AG09309 (cell line): Measurements from ENCODE around the gene MUC7.
A peak's percentile ranks its signal among the peaks of the same experiment; 100 is the strongest.

Source experiments
- DNase-seq: peaks from one replicate; pipeline ENCODE4 v3.0.0-alpha.2; 2010; ENCODE audit warnings: low read depth
- H3K4me3 ChIP-seq: 2 replicates; pipeline ENCODE4 v1.5.1; 2011; ENCODE audit warnings: mild to moderate bottlenecking, low read depth, low read length, moderate library complexity; ENCODE audit not compliant: control insufficient read depth
- CTCF ChIP-seq: IDR thresholded peaks from 2 replicates; pipeline ENCODE4 v1.5.1; 2011; ENCODE audit warnings: mild to moderate bottlenecking, low read depth, low read length, inconsistent platforms; ENCODE audit not compliant: insufficient read depth, control insufficient read depth; ENCODE audit errors: missing control alignments

The MUC7 gene

GRCh38 chr4:70505151-70505748 is 33.3 kb downstream of the MUC7 start:
- DNase-seq, result peak; percentile 5
- TF ChIP-seq CTCF, result peak; percentile 97

GRCh38 chr4:70508801-70509200 is 36.8 kb downstream of the MUC7 start:
- peak; percentile 4 for DNase-seq
- no peak for TF ChIP-seq CTCF
- no peak overlapping the region for H3K4me3 ChIP-seq

More at GRCh38 chr4:70505151-70505748, 33.3 kb downstream of the MUC7 start:
- no peak overlapping the region for H3K4me3 ChIP-seq

DNA sequence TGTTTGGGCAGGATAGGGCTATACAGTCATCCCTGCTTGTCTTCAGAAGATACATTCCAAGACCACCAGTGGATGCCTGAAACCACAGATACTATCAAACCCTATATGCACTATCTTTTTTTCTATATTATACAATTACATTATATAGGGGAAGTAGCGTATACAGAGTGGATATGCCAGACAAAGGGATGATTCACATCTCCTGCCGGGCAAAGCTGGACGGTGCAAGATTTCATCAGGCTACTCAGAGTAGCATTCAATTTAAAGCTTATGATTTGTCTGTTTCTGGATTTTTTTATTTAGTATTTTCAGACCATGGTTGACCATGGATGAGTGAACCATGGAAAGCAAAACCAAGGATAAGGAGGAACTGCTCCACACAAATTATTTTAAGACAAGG is 39.4 kb downstream of the MUC7 start:
- no peak for TF ChIP-seq CTCF
- no peak overlapping the region for H3K4me3 ChIP-seq
- DNase-seq, result no peak

DNA sequence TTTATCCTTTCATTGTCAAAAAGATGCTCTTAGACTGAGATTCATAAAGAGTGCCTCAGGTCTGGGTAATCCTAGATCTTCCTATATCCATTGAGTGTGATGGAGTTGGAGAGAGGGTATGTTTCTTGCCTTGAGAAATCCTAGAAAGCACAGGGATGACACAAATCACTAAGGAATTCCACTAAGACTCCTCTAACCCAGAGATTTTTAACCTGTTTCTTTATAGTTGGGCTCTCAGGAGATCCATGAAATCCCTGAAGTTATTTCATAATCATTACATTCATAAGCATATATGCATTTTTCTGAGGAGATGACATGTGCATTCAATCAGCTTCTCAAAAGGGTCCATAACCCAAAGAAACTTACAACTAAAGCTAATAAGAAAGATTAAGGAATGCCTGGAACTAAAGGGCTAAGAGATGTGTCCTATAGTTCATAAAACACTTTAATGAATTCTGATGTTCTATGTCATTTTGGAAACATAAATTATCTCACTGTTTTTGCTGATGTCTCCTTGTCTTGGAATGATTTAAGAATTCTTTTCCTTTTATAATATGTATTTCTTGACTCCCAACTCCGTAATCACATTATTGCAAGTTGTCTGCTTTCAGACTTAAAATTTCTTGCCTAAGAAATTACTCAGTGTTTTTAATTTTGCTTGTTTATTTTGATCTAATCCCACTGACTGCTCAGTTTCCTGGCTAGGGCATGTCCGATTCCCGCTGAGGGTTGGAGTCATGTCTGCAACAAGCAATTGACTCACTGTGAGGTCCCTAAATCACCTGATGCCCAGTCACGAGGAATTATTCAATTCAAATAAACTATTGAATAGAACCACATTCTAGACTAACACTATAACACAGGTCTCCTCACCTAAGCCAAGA is 43.6 kb downstream of the MUC7 start:
- TF ChIP-seq CTCF, result no peak
- H3K4me3 ChIP-seq, result no peak overlapping the region
- DNase-seq, result no peak

GRCh38 chr4:70518269-70518668 is 46.3 kb downstream of the MUC7 start, which contains the start of gene AMTN:
AMTN (plus strand) TSS chr4:70518569; CDS start chr4:70518778, 209 bp downstream.
- TF ChIP-seq CTCF, result no peak

GRCh38 chr4:70518716-70519115 is 46.7 kb downstream of the MUC7 start:
- DNase-seq, result no peak
- TF ChIP-seq CTCF, result no peak
- H3K4me3 ChIP-seq, result no peak overlapping the region

More at GRCh38 chr4:70518269-70518668, 46.3 kb downstream of the MUC7 start, which contains the start of gene AMTN:
- no peak within 1 kb of the TSS for H3K4me3 ChIP-seq
- DNase-seq, result no peak
